Neuronal stem cell (in vitro differentiated cells): ENCODE results near the gene CDK3.
A peak's percentile ranks its signal among the peaks of the same experiment; 100 is the strongest.

Experiments
- DNase-seq: peaks from one replicate; pipeline ENCODE4 v3.0.0-alpha.2; 2013; ENCODE audit warnings: low spot score
- H2AFZ ChIP-seq: one replicate; pipeline ENCODE4 v1.6.1; 2013; ENCODE audit warnings: mild to moderate bottlenecking, low read length, inconsistent platforms
- H2AK5ac ChIP-seq: 2 replicates; pipeline ENCODE4 v1.6.1; 2013; ENCODE audit warnings: low read depth, mild to moderate bottlenecking, inconsistent platforms, low read length, moderate library complexity, mixed read lengths
- H2BK120ac ChIP-seq: 2 replicates; pipeline ENCODE4 v1.6.1; 2013; ENCODE audit warnings: low read depth, mild to moderate bottlenecking, inconsistent platforms, low read length, moderate library complexity, mixed read lengths
- H2BK12ac ChIP-seq: one replicate; pipeline ENCODE4 v1.6.1; 2013; ENCODE audit warnings: low read length, inconsistent platforms
- H2BK15ac ChIP-seq: 2 replicates; pipeline ENCODE4 v1.6.1; 2013; ENCODE audit warnings: mild to moderate bottlenecking, low read length, inconsistent platforms, mixed read lengths
- H2BK5ac ChIP-seq: one replicate; pipeline ENCODE4 v1.6.1; 2013; ENCODE audit warnings: inconsistent platforms, mild to moderate bottlenecking, low read length, moderate library complexity
- H3K14ac ChIP-seq: one replicate; pipeline ENCODE4 v1.6.1; 2013; ENCODE audit warnings: low read length, inconsistent platforms
- H3K18ac ChIP-seq: 2 replicates; pipeline ENCODE4 v1.6.1; 2013; ENCODE audit warnings: low read length, inconsistent platforms
- H3K23ac ChIP-seq: 2 replicates; pipeline ENCODE4 v1.6.1; 2013; ENCODE audit warnings: low read depth, mild to moderate bottlenecking, mixed read lengths, low read length, inconsistent platforms; ENCODE audit not compliant: poor library complexity
- H3K27ac ChIP-seq: replicated peaks from 3 replicates; pipeline ENCODE4 v1.5.1; 2013; ENCODE audit warnings: low read length, inconsistent platforms
- H3K27me3 ChIP-seq, 3 experiments: 2 replicates each; pipeline ENCODE4 v1.6.1; 2013; ENCODE audit warnings: low read length in 3 of 3, mild to moderate bottlenecking in 2 of 3, inconsistent platforms in 1 of 3, low read depth in 1 of 3, mixed read lengths in 1 of 3, moderate library complexity in 1 of 3; ENCODE audit not compliant: control insufficient read depth in 3 of 3, insufficient read depth in 3 of 3
- H3K36me3 ChIP-seq, 2 donors: replicated peaks in 1 of 2; 2 replicates each; pipeline ENCODE4 v1.6.1; 2013; ENCODE audit warnings: low read length in 2 of 2; ENCODE audit not compliant: control insufficient read depth in 2 of 2, insufficient read depth in 2 of 2
- H3K4ac ChIP-seq: 2 replicates; pipeline ENCODE4 v1.6.1; 2013; ENCODE audit warnings: inconsistent platforms, mild to moderate bottlenecking, low read length, moderate library complexity
- H3K4me1 ChIP-seq, 2 donors: 1 replicate in 1 of 2; 2 replicates in 1 of 2; pipeline ENCODE4 v1.6.1; 2013; ENCODE audit warnings: low read length in 2 of 2, low read depth in 1 of 2; ENCODE audit not compliant: control insufficient read depth in 2 of 2, insufficient read depth in 1 of 2
- H3K4me2 ChIP-seq: one replicate; pipeline ENCODE4 v1.6.1; 2013; ENCODE audit warnings: mild to moderate bottlenecking, low read length, inconsistent platforms; ENCODE audit not compliant: insufficient read depth, poor library complexity, severe bottlenecking
- H3K4me3 ChIP-seq, 2 donors: 2 replicates each; pipeline ENCODE4 v1.5.1; 2013; ENCODE audit warnings: low read length in 2 of 2, mild to moderate bottlenecking in 2 of 2, inconsistent platforms in 1 of 2, moderate library complexity in 1 of 2
- H3K79me1 ChIP-seq: one replicate; pipeline ENCODE4 v1.6.1; 2013; ENCODE audit warnings: low read depth, mild to moderate bottlenecking, inconsistent platforms, low read length, moderate library complexity
- H3K9ac ChIP-seq: one replicate; pipeline ENCODE4 v1.6.1; 2013; ENCODE audit warnings: mild to moderate bottlenecking, low read depth, low read length, inconsistent platforms; ENCODE audit not compliant: poor library complexity
- H3K9me3 ChIP-seq, 2 donors: replicated peaks in 1 of 2; 2 replicates each; pipeline versions ENCODE3 to v1.6.1; 2013; ENCODE audit warnings: low read length in 2 of 2, mild to moderate bottlenecking in 2 of 2, inconsistent platforms in 1 of 2, low read depth in 1 of 2, mixed read lengths in 1 of 2, moderate library complexity in 1 of 2; ENCODE audit not compliant: control insufficient read depth in 2 of 2, insufficient read depth in 1 of 2
- H4K8ac ChIP-seq: one replicate; pipeline ENCODE4 v1.6.1; 2013; ENCODE audit warnings: low read depth, mild to moderate bottlenecking, inconsistent platforms, low read length, moderate library complexity
- H4K91ac ChIP-seq: one replicate; pipeline ENCODE4 v1.6.1; 2013; ENCODE audit warnings: low read length, low read depth, mild to moderate bottlenecking, inconsistent platforms; ENCODE audit not compliant: poor library complexity
- WGBS, 2 donors: extraction: QIAGEN DNeasy Blood & Tissue Kit; methylation state at CpG; one replicate each; pipeline ENCODE4 v1.1.7; 2013; ENCODE audit warnings: missing lambda C conversion rate in 2 of 2, mixed read lengths in 1 of 2; ENCODE audit not compliant: insufficient read length in 2 of 2, insufficient replicate concordance in 1 of 2; ENCODE audit errors: extremely low coverage in 2 of 2; 5-methylcytosine and 5-hydroxymethylcytosine counted together

Gene CDK3

GRCh38 chr17:76004750-76005262 lies 4.2 kb downstream of the CDK3 start:
- Histone ChIP-seq H3K9me3 (no peaks in the 10 kb centered on the region), H2AFZ (no peak overlapping the region), H2BK15ac (peak overlapping the region; percentile 86), H2BK5ac (no peak overlapping the region), H2AK5ac (peak overlapping the region; percentile 91), H4K8ac (no peak overlapping the region), H3K79me1 (peaks cover 2% of the 10 kb centered on the region), H3K4me3 (no peak overlapping the region), H3K9ac (no peak overlapping the region), H3K18ac (no peak overlapping the region), H3K4me2 (no peak overlapping the region), H3K36me3 (peaks cover 0 to 9% of the 10 kb centered on the region in 2 donors), H2BK120ac (no peak overlapping the region), H3K4me1 (peaks cover 0 to 7% of the 10 kb centered on the region in 2 donors), H3K4ac (no peak overlapping the region), H3K14ac (no peak overlapping the region), H3K27me3 (no peaks in the 10 kb centered on the region), H2BK12ac (no peak overlapping the region), H3K23ac (no peak overlapping the region), H3K27ac (no peak overlapping the region), H4K91ac (no peak overlapping the region)
- no peak for DNase-seq
- no CpG with 5 or more reads among the region's 8 CpGs for WGBS, 2 donors

GRCh38 chr17:76005263-76006149 lies 4.9 kb downstream of the CDK3 start:
- H2BK12ac ChIP-seq = no peak overlapping the region
- H2BK5ac ChIP-seq = no peak overlapping the region
- no peaks in the 10 kb centered on the region for H3K79me1 ChIP-seq
- no peak overlapping the region for H4K8ac ChIP-seq
- H3K9me3 ChIP-seq = no peaks in the 10 kb centered on the region
- H2AFZ ChIP-seq = no peak overlapping the region
- H3K18ac ChIP-seq = peak overlapping the region; percentile 58
- no CpG with 5 or more reads among the region's 16 CpGs for WGBS, 2 donors
- no peak overlapping the region for H3K4ac ChIP-seq
- no peak overlapping the region for H3K4me2 ChIP-seq
- H3K4me3 ChIP-seq = no peak overlapping the region
- H2BK15ac ChIP-seq = peak overlapping the region; percentile 86
- peaks cover 0 to 9% of the 10 kb centered on the region in 2 donors for H3K36me3 ChIP-seq
- no peak overlapping the region for H3K27ac ChIP-seq
- no peak overlapping the region for H3K9ac ChIP-seq
- no peak overlapping the region for H4K91ac ChIP-seq
- peak overlapping the region; percentile 91 for H2AK5ac ChIP-seq
- H2BK120ac ChIP-seq = no peak overlapping the region
- no peaks in the 10 kb centered on the region for H3K27me3 ChIP-seq
- peak overlapping the region; percentile 18 for H3K23ac ChIP-seq
- peak; percentile 67 for DNase-seq
- H3K4me1 ChIP-seq = peaks cover 0 to 2% of the 10 kb centered on the region in 2 donors
- peak overlapping the region; percentile 40 for H3K14ac ChIP-seq

DNA sequence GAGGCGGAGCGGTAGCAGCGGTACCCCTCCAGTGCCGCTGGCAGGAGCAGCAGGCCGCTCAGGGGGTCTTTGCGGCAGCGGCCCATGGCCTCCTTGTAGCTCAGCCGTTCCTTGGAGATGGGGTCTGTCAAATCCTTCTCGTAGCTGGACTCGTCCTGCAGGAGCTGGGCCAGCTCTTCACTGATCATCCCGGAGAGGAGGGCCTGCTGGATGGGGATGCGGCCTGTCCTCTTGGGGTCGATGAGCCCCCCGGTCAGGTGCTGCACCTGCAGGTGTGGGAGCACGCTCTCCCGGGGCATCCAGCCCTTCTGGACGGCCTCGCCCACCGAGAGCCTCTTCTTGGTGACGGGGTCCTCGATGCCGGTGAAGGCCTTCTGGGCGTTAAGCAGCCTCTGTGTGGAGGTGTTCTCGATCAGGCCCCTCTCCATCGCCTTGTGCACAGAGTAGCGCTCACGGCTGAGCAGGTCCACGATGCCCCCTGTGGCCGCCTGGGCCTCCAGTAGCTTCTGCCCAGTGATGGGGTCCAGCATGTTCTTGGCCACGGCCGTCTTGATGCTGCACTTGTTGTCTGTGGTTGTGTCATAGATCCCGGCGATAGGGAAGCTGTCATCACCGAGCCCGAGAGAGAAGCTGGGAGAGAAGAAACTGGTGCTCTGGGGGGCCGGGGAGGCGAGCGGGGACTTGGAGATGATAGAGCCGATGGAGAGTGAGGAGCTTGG lies 6.6 kb downstream of the CDK3 start:
- H3K9ac ChIP-seq = no peak overlapping the region
- H3K27ac ChIP-seq = no peak overlapping the region
- no peak overlapping the region for H2BK5ac ChIP-seq
- H2BK120ac ChIP-seq = no peak overlapping the region
- no CpG with 5 or more reads among the region's 39 CpGs for WGBS, 2 donors
- no peak overlapping the region for H4K91ac ChIP-seq
- H3K14ac ChIP-seq = no peak overlapping the region
- H3K4me1 ChIP-seq = no peaks in the 10 kb centered on the region
- no peak overlapping the region for H3K18ac ChIP-seq
- no peak overlapping the region for H3K23ac ChIP-seq
- peak overlapping the region; percentile 93 for H3K4ac ChIP-seq
- H2BK15ac ChIP-seq = peak overlapping the region; percentile 52
- peaks cover 0 to 5% of the 10 kb centered on the region in 2 donors for H3K36me3 ChIP-seq
- no peak for DNase-seq
- no peaks in the 10 kb centered on the region for H3K9me3 ChIP-seq
- H3K79me1 ChIP-seq = no peaks in the 10 kb centered on the region
- peaks cover 0 to 4% (median 0%) of the 10 kb centered on the region in 3 experiments for H3K27me3 ChIP-seq
- no peak overlapping the region for H3K4me3 ChIP-seq
- H2AK5ac ChIP-seq = no peak overlapping the region
- H2AFZ ChIP-seq = no peak overlapping the region
- H4K8ac ChIP-seq = no peak overlapping the region
- no peak overlapping the region for H2BK12ac ChIP-seq
- no peak overlapping the region for H3K4me2 ChIP-seq

- H3K27ac ChIP-seq = no peak overlapping the region
- H2BK5ac ChIP-seq = no peak overlapping the region
- no peak overlapping the region for H3K4me3 ChIP-seq
- H2AK5ac ChIP-seq = no peak overlapping the region
- no peak overlapping the region for H2BK12ac ChIP-seq
- peaks cover 0 to 3% of the 10 kb centered on the region in 2 donors for H3K36me3 ChIP-seq
- no peak overlapping the region for H3K14ac ChIP-seq
- no peak overlapping the region for H3K18ac ChIP-seq
- H3K4ac ChIP-seq = no peak overlapping the region
- no CpG with 5 or more reads among the region's 16 CpGs for WGBS, 2 donors
- H3K79me1 ChIP-seq = no peaks in the 10 kb centered on the region
- peaks cover 0 to 4% (median 0%) of the 10 kb centered on the region in 3 experiments for H3K27me3 ChIP-seq
- H4K91ac ChIP-seq = no peak overlapping the region
- no peaks in the 10 kb centered on the region for H3K4me1 ChIP-seq
- no peaks in the 10 kb centered on the region for H3K9me3 ChIP-seq
- no peak overlapping the region for H3K4me2 ChIP-seq
- no peak overlapping the region for H2AFZ ChIP-seq
- no peak overlapping the region for H3K9ac ChIP-seq
- H2BK15ac ChIP-seq = no peak overlapping the region
- no peak overlapping the region for H4K8ac ChIP-seq
- DNase-seq = no peak
- no peak overlapping the region for H2BK120ac ChIP-seq
- H3K23ac ChIP-seq = no peak overlapping the region
Observed at GRCh38 chr17:76007850-76008165, 7.2 kb downstream of the CDK3 start.
